SJSA1 (cell line): ENCODE data around the gene SIPA1L3. TPM values are rescaled to one million over a fixed set of nuclear protein-coding genes. Genes with fewer than 3 reads are reported as not detected.

Experiments used
- DNase-seq, 2 experiments: peaks; one replicate each; pipeline ENCODE4 v3.0.0-alpha.2; 2015 to 2020; ENCODE audit warnings: low spot score in 2 of 2, low read depth in 1 of 2
- H3K27ac ChIP-seq: fragments of 250-450 bp; sonication (Bioruptor Pico); 2 replicates; pipeline ENCODE4 v1.5.1; 2020; ENCODE audit warnings: mild to moderate bottlenecking, moderate library complexity
- H3K27me3 ChIP-seq: fragments of 250-450 bp; sonication (Bioruptor Pico); replicated peaks from 2 replicates; pipeline ENCODE4 v1.5.1; 2020; ENCODE audit warnings: mild to moderate bottlenecking, moderate library complexity
- H3K36me3 ChIP-seq: fragments of 250-450 bp; sonication (Bioruptor Pico); 2 replicates; pipeline ENCODE4 v1.5.1; 2020; ENCODE audit warnings: mild to moderate bottlenecking
- H3K4me1 ChIP-seq: fragments of 250-450 bp; sonication (Bioruptor Pico); replicated peaks from 2 replicates; pipeline ENCODE4 v1.6.1; 2021; ENCODE audit warnings: mild to moderate bottlenecking
- H3K4me3 ChIP-seq: fragments of 250-450 bp; sonication (Bioruptor Pico); 2 replicates; pipeline ENCODE4 v1.5.1; 2020; ENCODE audit warnings: mild to moderate bottlenecking
- H3K9me3 ChIP-seq: fragments of 250-450 bp; sonication (Bioruptor Pico); replicated peaks from 2 replicates; pipeline ENCODE4 v1.5.1; 2020; ENCODE audit warnings: mild to moderate bottlenecking
- total RNA-seq: library from RNA; depleted of rRNA; stranded (reverse); fragments of >200 nt; shearing (Covaris generic); gene quantifications from 2 replicates; pipeline ENCODE4 v1.2.3, GENCODE V29; 2014

The SIPA1L3 gene
- total RNA-seq, 1 experiment from 2014 or later: 9.3 TPM

DNA sequence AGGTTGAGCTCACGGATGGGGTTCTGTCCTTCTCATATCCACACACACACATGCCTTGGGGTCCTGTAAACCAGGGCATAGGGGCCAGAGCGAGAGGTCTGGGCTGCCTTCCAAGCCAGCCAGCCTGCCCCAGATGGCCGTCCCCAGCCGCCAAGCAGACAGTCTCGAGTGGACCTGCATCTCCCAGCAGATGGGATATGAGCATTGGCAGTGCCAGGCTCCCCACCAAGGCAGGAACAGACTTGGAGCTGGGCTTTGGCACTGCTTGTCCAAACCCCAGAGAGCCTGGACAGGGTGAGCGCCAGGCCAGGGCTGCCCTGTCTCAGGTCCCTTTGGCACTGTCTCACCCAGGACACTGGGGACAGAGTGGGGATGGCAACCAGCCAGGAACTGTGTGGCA, 186.6 kb downstream of the SIPA1L3 start:
- Histone ChIP-seq H3K27ac (no peak overlapping the region), H3K36me3 (peaks cover 32% of the 10 kb centered on the region), H3K9me3 (no peaks in the 10 kb centered on the region), H3K4me1 (peaks cover 5% of the 10 kb centered on the region; the same call in 1 of the 2 replicates), H3K4me3 (no peak overlapping the region), H3K27me3 (no peaks in the 10 kb centered on the region)
- no peak for DNase-seq

DNA sequence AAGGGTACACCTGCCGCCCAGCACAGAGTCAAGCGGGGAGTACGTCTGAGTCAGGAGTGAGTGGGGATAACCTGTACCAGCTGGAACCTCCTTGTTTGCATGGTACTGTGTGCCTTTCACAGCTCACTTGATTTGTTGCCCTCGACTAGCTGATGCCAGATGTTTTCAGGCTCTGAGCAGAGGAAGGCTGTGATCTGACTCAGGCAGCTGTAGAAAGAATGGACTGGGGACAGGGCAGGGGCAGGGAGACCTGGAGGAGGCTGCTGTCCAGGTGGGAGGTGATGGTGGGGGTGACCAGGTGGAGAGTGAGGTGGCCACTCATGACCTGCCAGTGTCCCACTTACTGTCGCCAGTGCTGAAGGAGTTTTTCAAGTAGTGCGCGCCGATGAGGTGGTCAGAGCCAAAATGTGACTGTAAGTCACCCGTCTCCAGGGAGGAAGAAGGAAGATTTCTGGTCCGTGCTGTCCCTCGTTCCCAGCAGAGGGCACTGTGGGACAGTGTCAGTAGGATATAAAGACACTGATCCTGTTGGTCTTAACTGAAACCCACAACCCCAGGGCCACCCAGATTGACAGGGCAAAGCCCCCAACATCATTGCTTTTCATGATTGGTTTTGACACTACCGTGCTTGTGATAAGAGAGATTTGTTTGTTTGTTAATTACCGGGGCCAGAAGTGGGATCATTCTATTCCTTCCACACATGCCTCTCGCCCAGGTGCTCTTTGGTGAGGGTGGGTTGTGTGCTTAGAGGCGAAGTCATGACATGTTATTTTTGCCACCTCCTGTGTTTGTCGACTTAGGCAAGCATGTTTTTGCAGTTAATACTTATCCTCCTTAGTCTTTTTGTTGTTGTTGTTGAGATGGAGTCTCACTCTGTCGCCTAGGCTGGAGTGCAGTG, 188.7 kb downstream of the SIPA1L3 start:
- Histone ChIP-seq H3K4me1 (peaks cover 5% of the 10 kb centered on the region; the same call in 1 of the 2 replicates), H3K9me3 (peaks cover 4% of the 10 kb centered on the region; the same call in 1 of the 2 replicates), H3K27ac (no peak overlapping the region), H3K4me3 (no peak overlapping the region), H3K27me3 (no peaks in the 10 kb centered on the region), H3K36me3 (peaks cover 36% of the 10 kb centered on the region)
- DNase-seq: peak; percentile 62 to 69

DNA sequence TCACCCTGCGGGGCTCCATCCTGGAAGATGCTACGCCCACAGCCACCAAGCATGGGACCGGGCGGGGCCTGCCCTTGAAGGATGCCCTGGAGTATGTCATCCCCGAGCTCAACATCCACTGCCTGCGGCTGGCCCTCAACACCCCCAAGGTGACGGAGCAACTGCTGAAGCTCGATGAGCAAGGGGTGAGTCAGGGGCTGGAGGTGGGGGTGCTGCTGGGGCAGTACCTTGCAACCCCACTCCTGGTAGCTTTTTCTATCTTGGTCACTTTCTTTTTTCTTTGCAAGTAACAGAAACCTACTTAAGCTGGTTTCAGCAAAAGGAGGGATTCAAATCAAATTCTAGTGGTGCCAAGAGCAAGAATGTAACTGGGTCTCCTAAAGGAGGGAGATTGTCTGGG, 193.0 kb downstream of the SIPA1L3 start:
- peaks cover 48% of the 10 kb centered on the region for H3K36me3 ChIP-seq
- H3K9me3 ChIP-seq: peaks cover 4% of the 10 kb centered on the region; the same call in 1 of the 2 replicates
- H3K27ac ChIP-seq: no peak overlapping the region
- no peaks in the 10 kb centered on the region for H3K27me3 ChIP-seq
- H3K4me1 ChIP-seq: peaks cover 5% of the 10 kb centered on the region; the same call in 1 of the 2 replicates
- H3K4me3 ChIP-seq: no peak overlapping the region
- DNase-seq: no peak

DNA sequence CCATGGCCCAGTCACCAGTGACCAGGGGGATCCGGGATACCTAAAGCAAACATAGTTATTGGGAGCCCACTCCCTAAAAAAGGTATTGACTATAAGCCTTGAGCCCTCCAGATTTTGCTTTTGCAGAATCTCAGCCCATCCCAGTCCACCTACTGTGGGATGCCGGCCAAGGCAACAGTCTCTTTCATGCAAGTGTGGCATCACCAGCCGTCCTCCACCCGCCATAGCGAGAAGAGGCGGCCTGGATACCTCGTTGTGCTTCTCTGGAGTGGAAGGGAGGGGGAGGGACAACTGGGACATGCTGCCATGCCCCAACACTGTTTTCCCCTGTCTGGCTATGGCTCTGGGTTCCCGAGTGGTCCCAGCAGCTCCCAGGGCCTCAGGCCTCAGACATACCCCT, 193.6 kb downstream of the SIPA1L3 start:
- Histone ChIP-seq H3K4me3 (no peak overlapping the region), H3K27ac (no peak overlapping the region), H3K27me3 (no peaks in the 10 kb centered on the region), H3K36me3 (peaks cover 47% of the 10 kb centered on the region), H3K9me3 (peaks cover 4% of the 10 kb centered on the region; the same call in 1 of the 2 replicates), H3K4me1 (peaks cover 4% of the 10 kb centered on the region; the same call in 1 of the 2 replicates)
- DNase-seq: no peak

DNA sequence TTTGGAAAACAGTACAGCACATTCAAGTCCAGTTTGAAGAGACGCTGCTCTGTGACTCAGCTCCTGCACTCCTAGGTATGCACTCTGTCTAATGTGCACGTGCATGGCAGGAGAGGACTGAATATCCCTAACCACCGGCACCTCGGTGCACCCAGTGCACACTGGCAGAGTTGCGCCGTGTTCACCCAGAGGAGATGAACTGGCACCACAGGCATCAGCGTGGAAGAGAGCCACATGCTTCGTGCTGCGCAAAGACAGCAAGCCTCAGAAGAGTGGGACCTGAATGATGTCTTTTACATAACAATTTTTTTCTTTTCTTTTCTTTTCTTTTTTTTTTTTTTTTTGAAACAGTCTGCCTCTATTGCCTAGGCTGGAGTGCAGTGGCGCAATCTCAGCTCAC, 194.7 kb downstream of the SIPA1L3 start:
- DNase-seq: no peak
- no peak overlapping the region for H3K4me3 ChIP-seq
- peaks cover 4% of the 10 kb centered on the region; the same call in 1 of the 2 replicates for H3K9me3 ChIP-seq
- H3K4me1 ChIP-seq: no peaks in the 10 kb centered on the region
- no peaks in the 10 kb centered on the region for H3K27me3 ChIP-seq
- H3K36me3 ChIP-seq: peaks cover 47% of the 10 kb centered on the region
- no peak overlapping the region for H3K27ac ChIP-seq

DNA sequence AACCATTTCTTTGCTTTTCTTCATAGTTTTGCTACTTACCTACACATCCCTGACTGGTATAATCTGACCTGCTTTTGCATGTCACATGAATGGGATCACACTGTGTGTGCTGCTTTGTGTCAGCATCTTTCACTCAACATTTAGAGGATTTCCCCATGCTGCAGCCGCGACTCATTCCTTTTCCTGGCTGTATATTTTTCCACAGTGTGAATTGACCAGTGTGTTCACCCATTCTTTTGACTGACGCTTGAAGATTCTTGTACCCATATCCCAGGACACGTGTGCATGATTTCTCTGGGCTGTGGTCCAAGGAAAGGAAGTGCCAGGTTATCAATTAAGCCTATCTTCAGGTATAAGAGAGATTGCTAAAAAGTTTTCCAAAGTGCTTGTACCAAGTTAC, 198.6 kb downstream of the SIPA1L3 start:
- no peak for DNase-seq
- Histone ChIP-seq H3K9me3 (no peaks in the 10 kb centered on the region), H3K36me3 (peaks cover 44% of the 10 kb centered on the region), H3K4me1 (no peaks in the 10 kb centered on the region), H3K27ac (no peak overlapping the region), H3K4me3 (no peak overlapping the region), H3K27me3 (no peaks in the 10 kb centered on the region)

DNA sequence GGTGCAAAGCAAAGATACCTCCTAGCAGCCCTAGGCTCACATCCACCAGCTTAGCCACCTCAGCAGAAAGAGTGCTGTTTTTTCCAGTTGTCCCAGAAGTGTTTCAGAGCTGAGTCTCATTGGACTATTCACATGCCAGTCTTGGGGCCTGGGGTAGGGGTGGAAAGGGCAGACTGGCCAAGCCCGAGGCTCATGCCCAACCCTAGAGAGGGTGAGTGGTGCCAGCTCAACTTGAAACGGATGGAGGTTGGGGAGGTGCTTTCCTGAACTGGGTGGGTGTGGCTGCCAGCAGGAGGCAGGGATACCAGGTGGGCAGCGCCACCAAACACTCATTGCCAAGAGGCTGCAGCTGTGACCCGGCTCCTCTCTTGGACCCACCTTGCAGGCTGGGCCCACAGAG, 200.1 kb downstream of the SIPA1L3 start:
- H3K27ac ChIP-seq: no peak overlapping the region
- no peaks in the 10 kb centered on the region for H3K4me1 ChIP-seq
- DNase-seq: no peak
- no peaks in the 10 kb centered on the region for H3K27me3 ChIP-seq
- H3K36me3 ChIP-seq: peaks cover 43% of the 10 kb centered on the region
- H3K9me3 ChIP-seq: no peaks in the 10 kb centered on the region
- H3K4me3 ChIP-seq: no peak overlapping the region

DNA sequence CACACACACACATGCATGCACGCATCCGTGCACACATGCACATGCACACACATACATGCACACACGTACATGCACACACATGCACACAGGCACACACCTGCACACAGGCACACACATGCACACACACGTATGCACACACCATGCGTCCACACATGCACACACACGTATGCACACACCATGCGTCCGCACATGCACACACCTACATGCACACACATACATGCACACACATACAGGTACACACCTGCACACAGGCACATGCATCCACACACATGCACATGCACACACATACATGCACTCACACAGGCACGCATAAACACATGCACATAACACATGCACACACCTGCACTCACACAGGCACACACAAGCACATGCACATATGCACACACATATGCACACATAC, 204.9 kb downstream of the SIPA1L3 start:
- H3K36me3 ChIP-seq: peaks cover 35% of the 10 kb centered on the region
- H3K9me3 ChIP-seq: no peaks in the 10 kb centered on the region
- no peaks in the 10 kb centered on the region for H3K27me3 ChIP-seq
- H3K4me3 ChIP-seq: no peak overlapping the region
- no peak for DNase-seq
- H3K27ac ChIP-seq: no peak overlapping the region
- no peaks in the 10 kb centered on the region for H3K4me1 ChIP-seq

DNA sequence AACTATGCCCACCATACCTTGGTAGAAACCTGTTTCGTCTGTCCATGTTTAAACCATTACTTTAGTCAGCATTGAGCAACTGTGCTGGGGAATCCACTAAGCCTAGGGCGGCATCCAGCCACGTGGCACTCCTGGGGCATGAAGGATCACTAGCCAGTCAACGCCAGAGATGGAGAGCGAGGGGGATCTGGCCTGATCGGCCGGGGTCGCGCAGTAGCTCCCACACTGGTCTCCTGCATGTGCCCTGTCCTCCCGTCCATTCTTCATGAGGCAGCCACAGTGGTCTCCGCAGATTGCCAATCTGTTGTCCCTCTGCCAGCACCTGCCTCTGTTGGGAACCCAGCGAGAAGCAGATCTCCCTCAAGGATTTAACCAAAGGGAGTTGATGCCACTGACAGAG, 207.6 kb downstream of the SIPA1L3 start:
- H3K9me3 ChIP-seq: no peaks in the 10 kb centered on the region
- H3K36me3 ChIP-seq: peaks cover 33% of the 10 kb centered on the region
- no peak overlapping the region for H3K27ac ChIP-seq
- DNase-seq: no peak
- no peak overlapping the region for H3K4me3 ChIP-seq
- H3K4me1 ChIP-seq: no peaks in the 10 kb centered on the region
- no peaks in the 10 kb centered on the region for H3K27me3 ChIP-seq

DNA sequence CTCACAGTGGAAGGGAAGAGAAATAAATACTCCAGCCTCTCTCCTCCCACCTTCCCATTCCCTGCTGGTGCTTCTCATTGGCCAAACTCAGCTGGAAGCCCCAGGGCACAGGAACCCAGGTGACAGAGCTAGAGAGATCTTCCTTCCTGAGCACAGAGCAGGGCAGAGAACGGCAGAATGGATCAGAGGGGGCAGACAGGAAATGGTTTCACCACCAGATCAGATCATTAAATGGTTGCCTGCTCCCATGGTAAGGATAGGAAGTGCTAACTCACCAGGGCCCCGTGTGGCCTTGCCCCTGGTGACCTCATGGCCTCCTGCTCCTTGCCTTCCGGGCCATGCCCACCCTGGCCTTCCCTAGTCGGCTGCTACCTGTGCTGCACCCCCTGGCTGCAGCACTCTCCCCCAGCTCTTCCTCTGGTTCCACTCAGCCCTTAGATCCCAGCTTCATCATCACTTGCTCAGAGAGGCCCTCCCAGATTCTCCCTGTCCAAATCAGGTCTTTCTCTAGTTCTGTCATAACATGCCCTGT, 208.3 kb downstream of the SIPA1L3 start:
- no peaks in the 10 kb centered on the region for H3K27me3 ChIP-seq

DNA sequence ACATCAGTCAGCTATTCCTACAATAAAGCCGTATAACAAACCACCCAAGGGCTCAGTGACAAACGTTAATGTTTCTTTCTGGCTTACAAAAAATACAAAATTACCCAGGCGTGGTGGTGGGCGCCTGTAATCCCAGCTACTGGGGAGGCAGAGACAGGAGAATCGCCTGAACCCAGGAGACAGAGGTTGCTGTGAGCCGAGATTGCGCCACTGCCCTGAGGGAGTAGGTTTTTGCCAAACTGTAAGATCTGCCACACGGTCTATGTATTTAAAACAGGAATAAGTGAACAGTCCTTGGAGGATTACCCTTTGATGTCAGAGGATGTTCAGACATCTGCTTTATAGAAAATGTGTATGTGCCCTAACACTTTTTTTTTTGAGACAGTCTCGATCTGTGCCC, 211.2 kb downstream of the SIPA1L3 start:
- H3K27ac ChIP-seq: no peak overlapping the region
- H3K9me3 ChIP-seq: no peaks in the 10 kb centered on the region
- H3K27me3 ChIP-seq: no peaks in the 10 kb centered on the region
- H3K36me3 ChIP-seq: peaks cover 37% of the 10 kb centered on the region
- no peaks in the 10 kb centered on the region for H3K4me1 ChIP-seq
- DNase-seq: no peak
- H3K4me3 ChIP-seq: no peak overlapping the region

More for the DNA sequence above, 208.3 kb downstream of the SIPA1L3 start:
- no peak overlapping the region for H3K27ac ChIP-seq
- no peak for DNase-seq
- no peaks in the 10 kb centered on the region for H3K4me1 ChIP-seq
- peaks cover 40% of the 10 kb centered on the region for H3K36me3 ChIP-seq
- H3K9me3 ChIP-seq: no peaks in the 10 kb centered on the region
- H3K4me3 ChIP-seq: no peak overlapping the region

DNA sequence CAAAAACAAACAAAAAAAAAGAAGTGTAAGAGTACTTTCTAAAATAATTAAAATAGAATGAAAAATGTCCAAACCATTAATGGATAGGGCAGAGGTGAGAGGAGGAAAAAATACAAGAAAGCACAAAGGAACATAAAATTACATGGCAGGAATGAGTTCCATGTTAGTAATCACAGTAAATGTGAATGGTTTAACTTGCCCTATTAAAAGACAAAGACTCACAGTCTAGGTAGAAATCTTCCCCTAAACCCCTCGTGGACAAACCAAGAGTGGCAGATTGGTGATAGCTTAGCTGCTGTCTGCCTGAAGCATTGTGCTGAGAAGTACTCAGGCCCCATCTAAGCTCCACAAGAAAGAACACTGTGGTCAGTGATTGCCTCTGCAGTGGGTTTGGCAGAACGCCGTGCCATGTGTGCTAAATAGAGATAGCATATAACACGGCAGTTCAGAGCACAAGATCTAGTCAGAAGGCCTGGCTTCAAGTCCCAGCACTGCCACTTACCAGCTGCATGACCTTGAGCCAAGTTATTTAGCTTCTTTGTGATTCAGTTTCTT, 213.5 kb downstream of the SIPA1L3 start:
- no peaks in the 10 kb centered on the region for H3K27me3 ChIP-seq
- H3K9me3 ChIP-seq: no peaks in the 10 kb centered on the region
- H3K36me3 ChIP-seq: peaks cover 32% of the 10 kb centered on the region
- no peaks in the 10 kb centered on the region for H3K4me1 ChIP-seq
- no peak overlapping the region for H3K4me3 ChIP-seq
- no peak for DNase-seq
- H3K27ac ChIP-seq: no peak overlapping the region

DNA sequence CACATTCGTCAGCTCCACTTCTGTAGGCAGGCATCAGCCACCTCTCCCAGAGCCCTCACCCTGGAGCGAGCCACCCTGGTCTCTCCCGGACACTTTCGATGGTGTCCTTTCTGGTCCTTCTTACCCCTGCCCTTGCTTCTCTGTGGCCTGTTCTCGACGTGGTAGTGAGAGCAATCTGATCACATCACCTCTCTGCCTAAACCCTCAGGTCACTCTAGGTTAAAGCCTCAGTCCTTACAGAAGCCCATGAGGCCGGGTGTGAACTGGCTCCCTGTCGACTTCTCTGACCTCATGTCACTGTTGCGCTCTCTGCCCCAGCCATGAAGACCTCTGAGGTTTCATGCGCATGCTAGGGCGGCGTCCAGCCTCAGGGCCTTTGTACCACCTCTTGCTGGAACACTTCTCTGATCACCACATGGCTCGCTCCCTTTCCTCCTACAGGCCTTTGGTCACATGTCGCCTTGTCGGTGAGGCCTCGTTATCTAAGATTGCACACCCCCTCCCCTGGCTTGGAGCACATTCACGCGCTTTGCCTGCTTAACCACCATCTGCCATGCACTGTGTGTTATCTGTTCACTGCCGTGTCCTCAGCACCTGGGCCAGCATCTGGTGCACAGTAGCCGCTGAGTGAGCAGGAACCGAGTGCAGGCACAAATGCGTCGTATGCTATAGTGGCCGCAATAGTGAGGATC, 215.5 kb downstream of the SIPA1L3 start:
- peaks cover 36% of the 10 kb centered on the region for H3K36me3 ChIP-seq

More for the DNA sequence above, 215.5 kb downstream of the SIPA1L3 start:
- Histone ChIP-seq H3K4me1 (no peaks in the 10 kb centered on the region), H3K4me3 (no peak overlapping the region), H3K27ac (no peak overlapping the region), H3K9me3 (no peaks in the 10 kb centered on the region), H3K27me3 (no peaks in the 10 kb centered on the region)
- DNase-seq: no peak
